Left ventricle myocardium superior (tissue), 1 donor: ENCODE measurements around the gene KSR1. TPM values are rescaled to one million over a fixed set of nuclear protein-coding genes. Genes with fewer than 3 reads are reported as not detected.
"Not testable (repeated sequence)": the region's sequence is repeated elsewhere in the genome, so short reads cannot be mapped to it uniquely, and the experiment has no call there.

Experiments used
- ATAC-seq: fragments of 200-7000 bp; cut with Tn5 transposase; one replicate; pipeline ENCODE4 v1.9.1; 2020; ENCODE audit warnings: mild to moderate bottlenecking, moderate library complexity
- DNase-seq: peaks from one replicate; pipeline ENCODE4 v3.0.0-alpha.2; 2020
- intact Hi-C: fragments of 100-400 bp; cut with micrococcal nuclease; formaldehyde crosslinking; loops from one replicate; pipeline ENCODE4 v1.11.0; 2022
- total RNA-seq: library from RNA; stranded (reverse); fragmentation: NEBNext Ultra II Directional; extraction: Animal tissue kit (Norgen Biotek cat#: 25700); gene quantifications from one replicate; pipeline ENCODE4 v1.2.1, GENCODE V29; 2021
- donor health status: DM: no; HTN: yes; CAD: no; lungs with severe emphysema.

Gene KSR1
- total RNA-seq, 1 donor from 2014 or later, result 10.2 TPM

- intact Hi-C loops, result no loop called here
- DNase-seq (no peak), ATAC-seq (no peak)
Measured at GRCh38 chr17:27607521-27608091, 151.4 kb downstream of the KSR1 start.

- ATAC-seq, result no peak
- no peak for DNase-seq
- intact Hi-C loops, result no loop called here
Measured at GRCh38 chr17:27608328-27609230, 152.3 kb downstream of the KSR1 start.

- intact Hi-C loops, result no loop called here
- peak; percentile 76 for ATAC-seq
- peak; percentile 60 for DNase-seq
Measured at GRCh38 chr17:27609611-27610303, 153.5 kb downstream of the KSR1 start.

GRCh38 chr17:27610304-27610677 lies 154.0 kb downstream of the KSR1 start:
- intact Hi-C loops, result no loop called here
- no peak for ATAC-seq
- no peak for DNase-seq

GRCh38 chr17:27612160-27612770 lies 156.0 kb downstream of the KSR1 start:
- intact Hi-C loops, result no loop called here
- no peak for ATAC-seq
- DNase-seq, result no peak

- no peak for DNase-seq
- no peak for ATAC-seq
- intact Hi-C loops, result no loop called here
Measured at GRCh38 chr17:27613433-27613832, 157.2 kb downstream of the KSR1 start.

- ATAC-seq, result no peak
- intact Hi-C loops, result no loop called here
Measured at GRCh38 chr17:27615121-27615520, 158.9 kb downstream of the KSR1 start.

GRCh38 chr17:27616414-27616813 lies 160.2 kb downstream of the KSR1 start:
- no peak for DNase-seq
- no peak for ATAC-seq
- intact Hi-C loops, result no loop called here

More at GRCh38 chr17:27615121-27615520, 158.9 kb downstream of the KSR1 start:
- DNase-seq, result no peak

GRCh38 chr17:27618417-27618816 lies 162.2 kb downstream of the KSR1 start:
- intact Hi-C loops, result no loop called here
- ATAC-seq (no peak), DNase-seq (no peak)

- DNase-seq (no peak), ATAC-seq (no peak)
- intact Hi-C loops, result no loop called here
Measured at GRCh38 chr17:27620721-27621120, 164.5 kb downstream of the KSR1 start.

- DNase-seq (no peak), ATAC-seq (no peak)
- intact Hi-C loops, result no loop called here
Measured at GRCh38 chr17:27621536-27621935, 165.3 kb downstream of the KSR1 start.

GRCh38 chr17:27621942-27622559 lies 165.8 kb downstream of the KSR1 start:
- DNase-seq, result no peak
- no peak for ATAC-seq
- intact Hi-C loops, result no loop called here

GRCh38 chr17:27622986-27623385 lies 166.7 kb downstream of the KSR1 start:
- DNase-seq, result peak; percentile 50
- peak; percentile 79 for ATAC-seq
- intact Hi-C loops, result no loop called here

- DNase-seq (peak; percentile 51), ATAC-seq (peak; percentile 90)
- intact Hi-C loops, result no loop called here
Measured at GRCh38 chr17:27623614-27624013, 167.4 kb downstream of the KSR1 start.

- ATAC-seq (peak; percentile 25), DNase-seq (no peak)
- intact Hi-C loops, result no loop called here
Measured at GRCh38 chr17:27624539-27624938, 168.3 kb downstream of the KSR1 start.

GRCh38 chr17:27625856-27626255 lies 169.6 kb downstream of the KSR1 start:
- DNase-seq (no peak), ATAC-seq (no peak)
- intact Hi-C loops, result no loop called here

- DNase-seq (no peak), ATAC-seq (no peak)
- intact Hi-C loops, result no loop called here
Measured at GRCh38 chr17:27627514-27627913, 171.3 kb downstream of the KSR1 start.

GRCh38 chr17:27628376-27628775 lies 172.1 kb downstream of the KSR1 start:
- intact Hi-C loops, result no loop called here
- DNase-seq, result no peak
- no peak for ATAC-seq

GRCh38 chr17:27629260-27629659 lies 173.0 kb downstream of the KSR1 start:
- intact Hi-C loops, DNase-seq, ATAC-seq: not testable (repeated sequence)
